Uterus (tissue), 4 donors: Measurements from ENCODE around the gene MSANTD2. TPM values are rescaled to one million over a fixed set of nuclear protein-coding genes. Genes with fewer than 3 reads are reported as not detected.

Source experiments
- DNase-seq, 2 donors: peaks; one replicate each; pipeline ENCODE4 v3.0.0-alpha.2; 2019 to 2020
- H3K27ac ChIP-seq, 2 donors: fragments of 200-600 bp; sonication (generic); 1 replicate in 1 of 2; 2 replicates in 1 of 2; pipeline ENCODE4 v1.5.1; 2016 to 2018
- H3K27me3 ChIP-seq, 2 donors: fragments of 200-600 bp; sonication (generic); one replicate each; pipeline ENCODE4 v1.5.1; 2018 to 2019; ENCODE audit warnings: control low read depth in 1 of 2
- H3K36me3 ChIP-seq, 2 donors: fragments of 200-600 bp; sonication (generic); one replicate each; pipeline ENCODE4 v1.5.1; 2019; ENCODE audit warnings: control low read depth in 1 of 2
- H3K4me1 ChIP-seq, 2 donors: fragments of 200-600 bp; sonication (generic); one replicate each; pipeline ENCODE4 v1.5.1; 2018 to 2019; ENCODE audit warnings: control low read depth in 1 of 2
- H3K4me3 ChIP-seq, 2 donors: fragments of 200-600 bp; sonication (generic); 1 replicate in 1 of 2; 2 replicates in 1 of 2; pipeline ENCODE4 v1.5.1; 2018 to 2019; ENCODE audit warnings: mild to moderate bottlenecking in 1 of 2
- H3K9me3 ChIP-seq, 2 donors: fragments of 200-600 bp; sonication (generic); one replicate each; pipeline ENCODE4 v1.5.1; 2019; ENCODE audit warnings: control low read depth in 1 of 2
- POLR2A ChIP-seq, 2 donors: fragments of 450-650 bp; IDR thresholded peaks; one replicate each; pipeline ENCODE4 v1.6.1; 2016; ENCODE audit warnings: antibody characterized with exemption in 2 of 2, mild to moderate bottlenecking in 1 of 2, moderate library complexity in 1 of 2
- intact Hi-C: fragments of 100-400 bp; cut with DNase I; formaldehyde crosslinking; loops from one replicate; pipeline ENCODE4 v1.15.1; 2023; ENCODE audit warnings: low total_unique reads
- total RNA-seq, 4 donors: library from RNA; depleted of rRNA in 3 of 4; stranded (reverse); fragments of >200 nt in 3 of 4; gene quantifications; one replicate each; pipeline versions ENCODE4 v1.1.0 to v1.2.4, GENCODE V29; 2014 to 2023
- TF ChIP-seq, protein P1 (sequence below), 4 experiments: fragments of 200-600 bp in 2 of 4; fragments of 450-650 bp in 2 of 4; sonication (generic) in 2 of 4; IDR thresholded peaks; one replicate each; pipeline ENCODE4 v1.5.1; 2016 to 2019; ENCODE audit warnings: antibody characterized with exemption in 4 of 4, mild to moderate bottlenecking in 2 of 4, moderate library complexity in 1 of 4
- donor health status: DM: yes; HTN: yes; CAD: no.

The MSANTD2 gene
- total RNA-seq, 4 donors from 2014 or later: 5.1 to 36.6 (median 24.5) TPM

DNA sequence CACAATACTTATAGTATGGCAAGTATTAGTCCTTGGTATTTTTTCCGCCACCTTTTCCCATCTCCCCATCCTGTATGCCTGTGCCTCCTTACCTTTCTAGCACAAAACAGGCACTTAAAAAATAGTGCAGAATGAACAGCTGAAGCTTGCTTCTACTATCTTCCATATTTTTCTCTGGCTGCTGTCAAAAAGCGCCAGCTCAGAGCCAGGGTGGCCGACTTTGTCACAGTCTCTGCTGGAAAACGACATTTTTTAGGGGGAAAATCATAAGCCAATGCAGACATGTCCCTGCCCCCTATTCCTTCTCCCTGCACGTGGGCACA lies 38.6 kb upstream of the MSANTD2 start:
- TF ChIP-seq POLR2A (IDR thresholded peaks at IDR 0.05): no peak
- TF ChIP-seq, protein P1, sequence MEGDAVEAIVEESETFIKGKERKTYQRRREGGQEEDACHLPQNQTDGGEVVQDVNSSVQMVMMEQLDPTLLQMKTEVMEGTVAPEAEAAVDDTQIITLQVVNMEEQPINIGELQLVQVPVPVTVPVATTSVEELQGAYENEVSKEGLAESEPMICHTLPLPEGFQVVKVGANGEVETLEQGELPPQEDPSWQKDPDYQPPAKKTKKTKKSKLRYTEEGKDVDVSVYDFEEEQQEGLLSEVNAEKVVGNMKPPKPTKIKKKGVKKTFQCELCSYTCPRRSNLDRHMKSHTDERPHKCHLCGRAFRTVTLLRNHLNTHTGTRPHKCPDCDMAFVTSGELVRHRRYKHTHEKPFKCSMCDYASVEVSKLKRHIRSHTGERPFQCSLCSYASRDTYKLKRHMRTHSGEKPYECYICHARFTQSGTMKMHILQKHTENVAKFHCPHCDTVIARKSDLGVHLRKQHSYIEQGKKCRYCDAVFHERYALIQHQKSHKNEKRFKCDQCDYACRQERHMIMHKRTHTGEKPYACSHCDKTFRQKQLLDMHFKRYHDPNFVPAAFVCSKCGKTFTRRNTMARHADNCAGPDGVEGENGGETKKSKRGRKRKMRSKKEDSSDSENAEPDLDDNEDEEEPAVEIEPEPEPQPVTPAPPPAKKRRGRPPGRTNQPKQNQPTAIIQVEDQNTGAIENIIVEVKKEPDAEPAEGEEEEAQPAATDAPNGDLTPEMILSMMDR (IDR thresholded peaks at IDR 0.05): no peak
- no peak overlapping the region for H3K27ac ChIP-seq
- no peak for DNase-seq
- no peaks in the 10 kb centered on the region for H3K36me3 ChIP-seq
- peaks cover 21 to 37% of the 10 kb centered on the region in 2 donors for H3K27me3 ChIP-seq
- H3K9me3 ChIP-seq: no peaks in the 10 kb centered on the region
- H3K4me1 ChIP-seq: peaks cover 0 to 8% of the 10 kb centered on the region in 2 donors
- intact Hi-C loops: loop anchor here (5.0 kb wide), 1 partner anchor 171 kb away; no protein-coding TSS in a partner anchor
- no peak overlapping the region for H3K4me3 ChIP-seq

DNA sequence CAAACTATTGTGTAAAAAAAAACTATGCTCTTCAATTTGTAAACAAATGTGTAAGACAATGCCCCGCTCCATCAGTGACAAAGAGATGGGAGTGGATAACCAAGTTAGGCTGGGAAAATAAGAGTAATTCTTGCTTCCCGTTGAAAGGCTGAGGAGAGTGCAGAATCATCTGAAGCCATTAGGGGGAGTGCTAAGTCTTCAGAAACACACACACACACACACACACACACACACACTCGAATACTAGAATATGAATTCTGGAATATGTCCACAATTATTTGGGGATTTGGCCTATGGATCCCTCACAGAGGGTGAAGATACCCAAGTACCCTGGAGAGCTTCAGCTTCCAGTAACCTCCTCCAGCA lies 37.3 kb upstream of the MSANTD2 start:
- DNase-seq: no peak
- H3K9me3 ChIP-seq: no peaks in the 10 kb centered on the region
- H3K4me3 ChIP-seq: no peak overlapping the region
- intact Hi-C loops: loop anchor here (5.0 kb wide), 1 partner anchor 170 kb away; no protein-coding TSS in a partner anchor
- no peak overlapping the region for H3K27ac ChIP-seq
- TF ChIP-seq POLR2A (IDR thresholded peaks at IDR 0.05): no peak
- TF ChIP-seq, protein P1 (IDR thresholded peaks at IDR 0.05): peak in 1 of 4 experiments; percentile 48
- peaks cover 0 to 8% of the 10 kb centered on the region in 2 donors for H3K4me1 ChIP-seq
- peaks cover 21 to 24% of the 10 kb centered on the region in 2 donors for H3K27me3 ChIP-seq
- no peaks in the 10 kb centered on the region for H3K36me3 ChIP-seq

DNA sequence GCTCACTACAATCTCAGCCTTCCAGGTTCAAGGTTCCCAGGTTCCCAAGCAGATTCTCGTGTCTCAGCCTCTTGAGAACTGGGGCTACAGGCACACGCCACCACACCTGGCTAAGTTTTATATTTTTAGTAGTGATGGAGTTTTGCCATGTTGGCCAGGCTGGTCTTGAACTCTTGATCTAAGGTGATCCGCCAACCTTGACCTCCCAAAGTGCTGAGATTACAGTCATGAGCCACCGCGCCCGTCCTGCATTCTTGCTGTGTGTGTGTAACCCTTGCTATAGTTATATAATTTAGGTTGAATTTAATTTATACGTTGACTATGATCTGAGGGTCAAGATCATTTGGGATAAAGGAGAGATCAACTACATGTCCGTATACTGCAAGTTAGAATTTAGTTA lies 35.7 kb upstream of the MSANTD2 start:
- peak overlapping the region in 1 of 2 donors; percentile 23 for H3K4me3 ChIP-seq
- no peaks in the 10 kb centered on the region for H3K36me3 ChIP-seq
- no peaks in the 10 kb centered on the region for H3K9me3 ChIP-seq
- peaks cover 0 to 8% of the 10 kb centered on the region in 2 donors for H3K4me1 ChIP-seq
- peak overlapping the region in 1 of 2 donors; percentile 85 for H3K27ac ChIP-seq
- no peak for TF ChIP-seq POLR2A (IDR thresholded peaks at IDR 0.05)
- TF ChIP-seq, protein P1 (IDR thresholded peaks at IDR 0.05): no peak
- intact Hi-C loops: loop anchor here (5.0 kb wide), 1 partner anchor 169 kb away; no protein-coding TSS in a partner anchor
- H3K27me3 ChIP-seq: peaks cover 8 to 21% of the 10 kb centered on the region in 2 donors
- no peak for DNase-seq

DNA sequence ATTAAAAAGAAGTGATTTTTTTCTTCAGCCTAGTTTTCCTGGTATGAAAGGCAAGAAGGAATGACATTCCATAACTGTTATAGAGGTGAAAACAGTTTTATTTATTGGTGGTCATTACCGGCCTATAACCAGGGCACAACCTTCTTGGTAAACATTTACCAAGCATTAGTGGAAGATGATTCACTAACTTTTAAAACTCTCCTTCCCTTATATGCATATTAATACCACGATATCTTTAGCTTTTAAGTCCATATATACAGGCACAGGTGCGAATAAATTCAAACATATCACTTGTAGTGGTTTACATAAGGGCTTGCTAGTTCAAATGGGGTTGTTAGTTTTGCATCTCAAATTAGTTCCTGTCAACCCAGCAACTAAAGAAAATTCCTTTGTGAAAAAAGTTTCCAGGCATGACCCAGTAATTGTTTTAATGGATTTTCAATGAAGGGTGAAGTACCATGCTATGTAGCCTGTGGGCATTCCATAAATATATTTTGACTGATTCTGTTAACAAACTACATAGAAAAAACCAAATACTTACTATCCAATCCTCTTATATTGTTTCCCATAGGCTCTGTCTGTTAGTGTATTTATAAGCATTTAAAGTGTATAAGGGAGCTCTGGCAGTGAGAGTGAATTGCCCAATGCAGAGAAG lies 34.4 kb upstream of the MSANTD2 start:
- H3K4me1 ChIP-seq: peaks cover 0 to 6% of the 10 kb centered on the region in 2 donors
- intact Hi-C loops: loop anchor here (5.0 kb wide), 1 partner anchor 167 kb away; no protein-coding TSS in a partner anchor
- H3K9me3 ChIP-seq: no peaks in the 10 kb centered on the region
- TF ChIP-seq, protein P1 (IDR thresholded peaks at IDR 0.05): no peak
- no peak for TF ChIP-seq POLR2A (IDR thresholded peaks at IDR 0.05)
- peaks cover 0 to 13% of the 10 kb centered on the region in 2 donors for H3K27me3 ChIP-seq
- no peak overlapping the region for H3K27ac ChIP-seq
- H3K36me3 ChIP-seq: no peaks in the 10 kb centered on the region
- no peak overlapping the region for H3K4me3 ChIP-seq
- no peak for DNase-seq

DNA sequence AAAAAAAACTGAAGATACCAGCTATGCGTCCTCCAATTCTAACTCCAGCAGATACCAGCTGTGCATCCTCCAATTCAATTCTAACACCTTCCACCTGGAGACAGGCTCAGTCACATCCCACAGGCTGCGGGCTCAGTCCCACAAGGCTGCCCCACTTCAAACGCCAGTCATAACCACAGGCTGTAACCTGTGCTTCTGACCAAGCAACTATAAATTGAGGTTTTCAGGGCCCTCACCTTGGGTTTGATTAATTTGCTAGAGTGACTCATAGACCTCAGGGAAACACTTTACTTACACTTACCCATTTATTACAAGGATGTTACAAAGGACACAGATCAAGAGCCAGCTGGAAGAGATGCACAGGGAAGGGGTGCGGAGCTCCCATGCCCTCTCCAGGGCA lies 32.4 kb upstream of the MSANTD2 start:
- H3K4me1 ChIP-seq: no peaks in the 10 kb centered on the region
- no peak overlapping the region for H3K27ac ChIP-seq
- TF ChIP-seq, protein P1 (IDR thresholded peaks at IDR 0.05): no peak
- TF ChIP-seq POLR2A (IDR thresholded peaks at IDR 0.05): no peak
- H3K4me3 ChIP-seq: no peak overlapping the region
- H3K27me3 ChIP-seq: no peaks in the 10 kb centered on the region
- DNase-seq: no peak
- no peaks in the 10 kb centered on the region for H3K36me3 ChIP-seq
- H3K9me3 ChIP-seq: no peaks in the 10 kb centered on the region
- intact Hi-C loops: no loop called here
